Glutamatergic neuron (in vitro differentiated cells): Measurements from ENCODE around the gene SASH1. TPM values are rescaled to one million over a fixed set of nuclear protein-coding genes. Genes with fewer than 3 reads are reported as not detected.

Experiments used
- DNase-seq: peaks from one replicate; pipeline ENCODE4 v3.0.0; 2022
- H3K27ac Mint-ChIP-seq: one replicate; pipeline ENCODE4 v1.8.0; 2020; ENCODE audit warnings: mild to moderate bottlenecking, mixed read lengths, inconsistent platforms; ENCODE audit not compliant: unreplicated experiment
- H3K27me3 Mint-ChIP-seq: one replicate; pipeline ENCODE4 v1.8.0; 2020; ENCODE audit warnings: mild to moderate bottlenecking, moderate library complexity, mixed read lengths, inconsistent platforms; ENCODE audit not compliant: unreplicated experiment
- H3K36me3 Mint-ChIP-seq: one replicate; pipeline ENCODE4 v1.8.0; 2020; ENCODE audit warnings: mild to moderate bottlenecking, mixed read lengths, inconsistent platforms; ENCODE audit not compliant: unreplicated experiment
- H3K4me1 Mint-ChIP-seq: one replicate; pipeline ENCODE4 v1.8.0; 2020; ENCODE audit warnings: mild to moderate bottlenecking, low read depth, mixed read lengths, inconsistent platforms; ENCODE audit not compliant: unreplicated experiment
- H3K4me3 Mint-ChIP-seq: one replicate; pipeline ENCODE4 v1.8.0; 2020; ENCODE audit warnings: mild to moderate bottlenecking, mixed read lengths, inconsistent platforms; ENCODE audit not compliant: unreplicated experiment
- H3K9me3 Mint-ChIP-seq: one replicate; pipeline ENCODE4 v1.8.0; 2020; ENCODE audit warnings: mild to moderate bottlenecking, moderate library complexity, mixed read lengths, inconsistent platforms; ENCODE audit not compliant: unreplicated experiment
- total RNA-seq: library from RNA; stranded (reverse); fragmentation: NEBNext Ultra II Directional; extraction: Animal tissue kit (Norgen Biotek cat#: 25700); gene quantifications from one replicate; pipeline ENCODE4 v1.2.1, GENCODE V29; 2021; ENCODE audit not compliant: unreplicated experiment
- TF ChIP-seq, protein P1 (sequence below): fragments of 200-600 bp; sonication (generic); IDR thresholded peaks from one replicate; pipeline ENCODE4 v1.5.0; 2021; ENCODE audit not compliant: partially characterized antibody, unreplicated experiment

SASH1 gene
- total RNA-seq, 1 donor from 2014 or later: 5.0 TPM

DNA sequence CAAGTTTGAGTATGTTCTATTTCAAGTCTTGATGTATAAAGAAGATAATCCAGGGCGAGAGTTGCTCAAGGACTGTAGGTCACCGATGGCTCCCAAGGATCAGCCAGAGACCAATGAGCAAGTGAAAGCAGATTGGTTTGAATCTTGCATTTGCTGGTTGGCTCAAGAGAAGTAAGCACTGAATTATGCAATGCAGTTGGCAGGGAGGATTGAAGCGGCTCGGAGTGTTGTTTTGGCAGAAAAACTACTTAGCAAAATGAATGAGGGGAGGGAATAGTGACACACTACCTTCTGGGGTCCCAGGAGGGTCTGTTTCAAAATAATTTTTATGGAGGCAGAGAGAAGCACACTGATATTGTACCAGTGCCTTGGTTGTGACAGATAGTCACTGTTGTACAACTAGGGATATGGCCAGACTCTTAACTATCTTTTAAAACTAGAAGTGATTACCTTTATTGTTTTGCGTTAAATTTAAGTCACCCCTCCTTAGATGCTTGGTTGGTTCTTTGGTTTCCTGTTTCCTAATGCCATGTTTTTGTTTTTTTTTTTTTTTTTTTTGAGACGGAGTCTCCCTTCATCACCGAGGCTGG, 15.7 kb downstream of the SASH1 start:
- H3K36me3 Mint-ChIP-seq: no peaks in the 10 kb centered on the region
- H3K4me1 Mint-ChIP-seq: no peaks in the 10 kb centered on the region
- TF ChIP-seq, protein P1, sequence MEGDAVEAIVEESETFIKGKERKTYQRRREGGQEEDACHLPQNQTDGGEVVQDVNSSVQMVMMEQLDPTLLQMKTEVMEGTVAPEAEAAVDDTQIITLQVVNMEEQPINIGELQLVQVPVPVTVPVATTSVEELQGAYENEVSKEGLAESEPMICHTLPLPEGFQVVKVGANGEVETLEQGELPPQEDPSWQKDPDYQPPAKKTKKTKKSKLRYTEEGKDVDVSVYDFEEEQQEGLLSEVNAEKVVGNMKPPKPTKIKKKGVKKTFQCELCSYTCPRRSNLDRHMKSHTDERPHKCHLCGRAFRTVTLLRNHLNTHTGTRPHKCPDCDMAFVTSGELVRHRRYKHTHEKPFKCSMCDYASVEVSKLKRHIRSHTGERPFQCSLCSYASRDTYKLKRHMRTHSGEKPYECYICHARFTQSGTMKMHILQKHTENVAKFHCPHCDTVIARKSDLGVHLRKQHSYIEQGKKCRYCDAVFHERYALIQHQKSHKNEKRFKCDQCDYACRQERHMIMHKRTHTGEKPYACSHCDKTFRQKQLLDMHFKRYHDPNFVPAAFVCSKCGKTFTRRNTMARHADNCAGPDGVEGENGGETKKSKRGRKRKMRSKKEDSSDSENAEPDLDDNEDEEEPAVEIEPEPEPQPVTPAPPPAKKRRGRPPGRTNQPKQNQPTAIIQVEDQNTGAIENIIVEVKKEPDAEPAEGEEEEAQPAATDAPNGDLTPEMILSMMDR: no peak
- peaks cover 2% of the 10 kb centered on the region for H3K9me3 Mint-ChIP-seq
- H3K27me3 Mint-ChIP-seq: no peaks in the 10 kb centered on the region
- H3K4me3 Mint-ChIP-seq: no peak overlapping the region
- no peak overlapping the region for H3K27ac Mint-ChIP-seq
- DNase-seq: no peak

DNA sequence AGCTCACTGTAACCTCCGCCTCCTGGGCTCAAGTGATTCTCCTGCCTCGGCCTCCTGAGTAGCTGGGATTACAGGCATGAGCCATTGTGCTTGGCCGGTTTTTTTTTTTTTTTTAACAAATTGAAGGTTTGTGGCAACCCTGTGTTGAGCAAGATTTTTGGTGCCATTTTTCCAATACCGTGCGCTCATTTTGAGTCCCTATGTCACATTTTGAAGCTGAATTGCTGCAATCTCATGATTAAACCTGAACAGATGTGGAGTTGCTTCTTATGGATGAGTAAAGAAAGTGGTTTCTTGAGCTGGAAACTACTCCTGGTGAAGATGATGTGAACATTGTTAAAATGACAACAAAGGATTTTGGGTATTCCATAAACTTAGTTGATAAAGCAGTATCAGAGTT, 16.6 kb downstream of the SASH1 start:
- TF ChIP-seq, protein P1: no peak
- Mint-ChIP-seq H3K4me1 (no peaks in the 10 kb centered on the region), H3K9me3 (peaks cover 2% of the 10 kb centered on the region), H3K27me3 (no peaks in the 10 kb centered on the region), H3K36me3 (no peaks in the 10 kb centered on the region), H3K27ac (no peak overlapping the region), H3K4me3 (no peak overlapping the region)
- DNase-seq: no peak

DNA sequence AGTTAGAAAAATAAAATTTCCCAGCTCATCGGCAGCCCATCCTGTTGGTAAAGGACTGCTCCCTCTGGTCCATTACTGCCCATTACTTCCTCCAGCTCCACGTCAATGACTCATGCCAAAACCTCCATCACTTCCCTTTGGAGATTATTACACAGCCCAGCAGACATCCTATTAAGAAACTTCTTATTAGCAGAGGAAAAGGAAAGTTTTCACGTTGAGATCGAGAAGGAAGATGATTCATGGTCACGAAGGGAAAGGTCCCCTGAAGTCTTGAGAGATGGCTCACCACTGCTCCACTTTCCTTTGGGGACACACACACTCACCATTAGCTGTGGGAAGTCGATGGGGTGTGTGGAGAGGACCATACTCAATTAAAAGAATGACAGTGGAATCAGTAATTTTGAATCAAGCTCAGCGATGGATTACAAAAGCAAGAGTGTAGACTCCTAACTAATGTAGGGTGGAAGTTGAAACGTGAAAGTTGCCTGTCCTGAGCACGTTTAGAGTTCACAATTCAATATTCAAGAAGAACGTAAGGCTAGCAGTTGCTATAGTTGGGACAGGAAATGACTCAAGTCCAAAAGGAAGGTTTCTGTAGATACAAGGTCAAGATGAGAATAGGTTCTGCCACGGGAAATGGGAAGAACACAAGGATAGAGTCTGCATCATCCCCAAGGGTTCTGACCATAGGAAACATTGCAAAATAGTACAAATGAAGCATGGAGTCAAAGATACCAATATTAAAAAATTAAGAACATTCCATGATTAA, 21.6 kb downstream of the SASH1 start:
- H3K9me3 Mint-ChIP-seq: peaks cover 2% of the 10 kb centered on the region
- H3K27ac Mint-ChIP-seq: no peak overlapping the region
- no peak overlapping the region for H3K4me3 Mint-ChIP-seq
- peaks cover 2% of the 10 kb centered on the region for H3K4me1 Mint-ChIP-seq
- no peak for DNase-seq
- H3K36me3 Mint-ChIP-seq: no peaks in the 10 kb centered on the region
- TF ChIP-seq, protein P1: no peak
- peaks cover 3% of the 10 kb centered on the region for H3K27me3 Mint-ChIP-seq

DNA sequence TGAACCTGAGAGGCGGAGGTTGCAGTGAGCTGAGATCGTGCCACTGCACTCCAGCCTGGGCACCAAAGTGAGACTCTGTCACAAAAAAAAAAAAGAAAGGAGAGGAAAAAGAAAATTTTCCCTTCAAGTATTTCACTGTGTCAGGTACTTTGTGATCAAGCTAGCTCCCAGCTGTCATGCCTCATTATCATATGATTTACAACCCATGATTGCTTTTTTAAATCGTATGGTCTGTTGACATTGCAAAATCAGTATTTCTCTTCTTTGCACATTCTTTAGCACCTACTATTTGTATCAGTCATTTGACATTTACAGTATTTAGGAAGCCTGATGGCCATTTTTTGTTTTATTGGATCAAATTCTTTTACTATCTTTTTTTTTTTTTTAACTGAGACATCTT, 22.4 kb downstream of the SASH1 start:
- Mint-ChIP-seq H3K4me3 (no peak overlapping the region), H3K36me3 (no peaks in the 10 kb centered on the region), H3K9me3 (peaks cover 2% of the 10 kb centered on the region), H3K27ac (no peak overlapping the region), H3K4me1 (peaks cover 2% of the 10 kb centered on the region), H3K27me3 (peaks cover 3% of the 10 kb centered on the region)
- no peak for DNase-seq
- TF ChIP-seq, protein P1: no peak

DNA sequence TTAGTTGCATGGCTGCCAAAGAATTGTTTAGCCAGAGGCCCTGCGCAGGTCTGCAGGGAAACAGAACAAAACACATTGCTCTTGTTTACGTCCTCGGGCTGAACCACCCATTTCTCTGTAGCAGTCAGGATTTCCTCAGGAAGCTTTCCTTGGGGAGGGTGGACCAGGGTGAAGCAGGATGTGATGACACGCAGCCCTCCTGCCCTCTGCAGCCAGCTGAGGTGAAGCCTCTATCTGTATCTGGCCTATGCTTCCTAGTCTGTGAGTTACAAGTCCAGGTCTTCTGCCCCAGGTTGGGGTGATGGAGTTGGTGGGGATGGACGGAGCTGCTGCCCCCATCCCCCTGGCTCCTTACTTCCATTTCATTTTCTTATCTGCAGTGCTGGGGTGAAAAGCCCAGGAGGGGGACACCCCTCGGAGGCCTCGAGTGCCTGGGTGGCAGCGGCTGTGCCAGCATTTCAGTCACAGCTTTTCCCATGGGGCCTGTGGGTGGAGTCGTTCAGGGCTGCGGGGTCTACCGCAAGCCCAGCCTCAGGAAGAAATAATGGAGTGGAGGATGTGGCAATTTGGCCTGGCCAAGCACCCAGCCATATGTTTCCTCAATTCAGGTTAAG, 24.9 kb downstream of the SASH1 start:
- DNase-seq: no peak

More for the DNA sequence above, 24.9 kb downstream of the SASH1 start:
- Mint-ChIP-seq H3K4me3 (no peak overlapping the region), H3K4me1 (peaks cover 2% of the 10 kb centered on the region), H3K36me3 (no peaks in the 10 kb centered on the region), H3K27ac (no peak overlapping the region), H3K9me3 (peaks cover 1% of the 10 kb centered on the region), H3K27me3 (peaks cover 3% of the 10 kb centered on the region)
- TF ChIP-seq, protein P1: no peak
